ENCODE results near the gene NT5C3A.

DNA sequence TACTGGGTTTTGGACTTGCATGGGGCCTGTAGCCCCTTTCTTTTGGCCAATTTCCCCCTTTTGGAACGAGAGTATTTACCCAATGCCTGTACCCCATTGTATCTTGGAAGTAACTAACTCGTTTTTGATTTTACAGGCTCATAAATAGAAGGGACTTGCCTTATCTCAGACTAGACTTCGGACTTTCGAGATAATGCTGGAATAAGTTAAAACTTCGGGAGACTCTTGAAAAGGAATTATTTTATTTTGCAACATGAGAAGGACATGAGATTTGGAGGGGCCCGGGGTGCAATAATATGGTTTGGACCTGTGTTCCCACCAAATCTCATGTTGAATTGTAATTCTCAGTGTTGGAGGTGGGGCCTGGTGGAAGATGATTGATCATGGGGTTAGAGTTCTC, 8.3 kb upstream of the NT5C3A start:
- TF ChIP-seq, protein P1, sequence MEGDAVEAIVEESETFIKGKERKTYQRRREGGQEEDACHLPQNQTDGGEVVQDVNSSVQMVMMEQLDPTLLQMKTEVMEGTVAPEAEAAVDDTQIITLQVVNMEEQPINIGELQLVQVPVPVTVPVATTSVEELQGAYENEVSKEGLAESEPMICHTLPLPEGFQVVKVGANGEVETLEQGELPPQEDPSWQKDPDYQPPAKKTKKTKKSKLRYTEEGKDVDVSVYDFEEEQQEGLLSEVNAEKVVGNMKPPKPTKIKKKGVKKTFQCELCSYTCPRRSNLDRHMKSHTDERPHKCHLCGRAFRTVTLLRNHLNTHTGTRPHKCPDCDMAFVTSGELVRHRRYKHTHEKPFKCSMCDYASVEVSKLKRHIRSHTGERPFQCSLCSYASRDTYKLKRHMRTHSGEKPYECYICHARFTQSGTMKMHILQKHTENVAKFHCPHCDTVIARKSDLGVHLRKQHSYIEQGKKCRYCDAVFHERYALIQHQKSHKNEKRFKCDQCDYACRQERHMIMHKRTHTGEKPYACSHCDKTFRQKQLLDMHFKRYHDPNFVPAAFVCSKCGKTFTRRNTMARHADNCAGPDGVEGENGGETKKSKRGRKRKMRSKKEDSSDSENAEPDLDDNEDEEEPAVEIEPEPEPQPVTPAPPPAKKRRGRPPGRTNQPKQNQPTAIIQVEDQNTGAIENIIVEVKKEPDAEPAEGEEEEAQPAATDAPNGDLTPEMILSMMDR (conservative IDR thresholded peaks at IDR 0.05; ENCODE audit: low read depth, low read length): no peak
- no peak for TF ChIP-seq EZH2 (IDR thresholded peaks at IDR 0.05; ENCODE audit: borderline replicate concordance, low read depth, low read length, poor library complexity, severe bottlenecking)

Measured in A673 (cell line).